GM12878 (cell line): ENCODE data around the gene HK1. TPM values are rescaled to one million over a fixed set of nuclear protein-coding genes. Genes with fewer than 3 reads are reported as not detected.

Experiments
- ATF3 ChIP-seq: IDR thresholded peaks from 2 replicates; pipeline ENCODE4 v1.6.1; 2011; ENCODE audit warnings: low read depth, mild to moderate bottlenecking, low read length, moderate library complexity, borderline replicate concordance; ENCODE audit errors: extremely low read depth
- ATF7 ChIP-seq: fragments of 450-650 bp; IDR thresholded peaks from 2 replicates; pipeline ENCODE4 v1.6.1; 2016; ENCODE audit warnings: low read depth, mild to moderate bottlenecking
- BHLHE40 ChIP-seq, 2 experiments: fragments of 450-650 bp in 1 of 2; IDR thresholded peaks; 2 replicates each; pipeline ENCODE4 v1.6.1; 2011 to 2017; ENCODE audit warnings: low read depth in 2 of 2, borderline replicate concordance in 1 of 2, improper control_type of control experiment in 1 of 2, low read length in 1 of 2, mild to moderate bottlenecking in 1 of 2
- CEBPZ ChIP-seq: fragments of 150-350 bp; IDR thresholded peaks from 2 replicates; pipeline ENCODE4 v1.6.1; 2016; ENCODE audit warnings: low read depth, low read length
- E2F8 ChIP-seq: fragments of 450-650 bp; IDR thresholded peaks from 2 replicates; pipeline ENCODE4 v1.6.1; 2018; ENCODE audit warnings: mild to moderate bottlenecking, low read depth, moderate library complexity; ENCODE audit not compliant: partially characterized antibody
- ESRRA ChIP-seq: IDR thresholded peaks from 2 replicates; pipeline ENCODE4 v1.6.1; 2012; ENCODE audit warnings: mild to moderate bottlenecking, low read length, improper control_type of control experiment
- MLLT1 ChIP-seq: fragments of 450-650 bp; IDR thresholded peaks from 2 replicates; pipeline ENCODE4 v1.6.1; 2016; ENCODE audit warnings: mild to moderate bottlenecking
- PRDM15 ChIP-seq: fragments of 450-650 bp; formaldehyde crosslinking; IDR thresholded peaks from 2 replicates; pipeline ENCODE4 v1.4.0; 2020; ENCODE audit warnings: mild to moderate bottlenecking, moderate library complexity
- RBBP5 ChIP-seq: fragments of 200-600 bp; sonication (generic); conservative IDR thresholded peaks from 2 replicates; pipeline ENCODE4 v1.6.1; 2016
- SMAD5 ChIP-seq: IDR thresholded peaks from 2 replicates; pipeline ENCODE4 v1.6.1; 2016; ENCODE audit warnings: antibody characterized with exemption, low read depth
- SREBF2 ChIP-seq: IDR thresholded peaks from 2 replicates; pipeline ENCODE4 v1.6.1; 2012; ENCODE audit warnings: mild to moderate bottlenecking, low read length
- ZNF384 ChIP-seq: IDR thresholded peaks from 2 replicates; pipeline ENCODE4 v1.6.1; 2012; ENCODE audit warnings: low read depth, mild to moderate bottlenecking, low read length, improper control_type of control experiment, borderline replicate concordance
- polyA plus RNA-seq, 11 experiments: library from polyadenylated mRNA; depleted of rRNA in 4 of 11; unstranded in 6 of 11; stranded (reverse) in 5 of 11; fragments of >200 nt; fragmentation: Nextera tagmentation in 4 of 11; fragmentation: Illumina TruSeq in 1 of 11; extraction: Ambion mirVana in 4 of 11; extraction: Trizol in 1 of 11; gene quantifications; 1 replicate in 1 of 11; 2 replicates in 10 of 11; pipeline versions ENCODE4 v1.2.1 to v1.2.3, GENCODE V29; 2011 to 2016; ENCODE audit warnings: inconsistent platforms in 2 of 11, missing spikeins in 2 of 11, low read depth in 1 of 11
- total RNA-seq, 4 experiments: library from RNA; depleted of rRNA in 3 of 4; stranded (reverse); fragments of >200 nt in 3 of 4; fragmentation: Illumina TruSeq in 1 of 4; extraction: Trizol in 1 of 4; gene quantifications; 2 replicates each; pipeline versions ENCODE4 v1.2.1 to v1.2.3, GENCODE V29; 2013 to 2021

Gene HK1
- total and polyA plus RNA-seq, 10 of the 15 experiments (the other 5 are each of a cell fraction or from before 2014, with no cell fraction given), result 3.4 to 77.3 (median 46.6) TPM

GRCh38 chr10:69389827-69390490 lies 111.7 kb downstream of the HK1 start (continued):
- TF ChIP-seq ESRRA, result no peak
- no peak for TF ChIP-seq ATF7
- no peak for TF ChIP-seq RBBP5
- TF ChIP-seq SREBF2, result no peak
- no peak for TF ChIP-seq CEBPZ
- TF ChIP-seq SMAD5, result no peak
- TF ChIP-seq BHLHE40 (IDR thresholded peaks at IDR 0.05; ENCODE audit: borderline replicate concordance in 1 of 2, low read depth in 2 of 2, low read length in 1 of 2), result no peak
- TF ChIP-seq PRDM15 (CRISPR knock-in tag), result no peak
- no peak for TF ChIP-seq ZNF384
- TF ChIP-seq MLLT1, result no peak
- no peak for TF ChIP-seq ATF3
- TF ChIP-seq E2F8, result no peak
